ENCODE measurements around the gene TLE6. TPM values are rescaled to one million over a fixed set of nuclear protein-coding genes. Genes with fewer than 3 reads are reported as not detected.

Gene TLE6
- total RNA-seq, 1 donor: 0.72 TPM

DNA sequence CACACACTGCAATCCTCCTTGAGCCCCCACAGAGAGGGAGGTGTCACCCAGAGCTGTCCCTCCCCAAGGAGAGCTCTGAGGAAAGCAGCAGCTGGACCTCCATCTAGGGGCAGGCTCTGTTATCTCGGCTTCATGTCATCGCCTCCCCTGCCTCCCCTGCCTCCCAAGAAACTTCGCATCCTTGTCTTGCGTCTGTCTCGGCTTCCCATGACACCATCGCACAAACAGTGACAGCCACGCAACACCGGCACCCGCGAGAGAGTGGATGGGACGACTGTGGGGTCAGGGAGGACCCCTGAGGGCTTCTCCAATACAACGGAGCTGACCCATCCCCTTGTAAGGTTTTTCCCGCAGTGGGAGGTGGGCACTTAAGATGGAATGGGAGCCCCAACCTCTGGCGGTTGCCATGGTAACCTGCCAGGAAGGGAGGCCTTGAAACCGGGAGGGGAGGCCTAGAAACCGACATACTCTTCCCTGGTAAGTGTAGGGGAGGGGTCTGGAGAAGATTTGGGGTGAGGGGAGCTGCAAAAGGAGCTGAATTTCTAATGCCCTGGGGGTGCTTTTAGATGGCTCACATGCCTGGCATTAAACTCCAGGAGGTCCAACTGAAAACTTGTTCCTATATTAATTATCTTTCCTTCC is 35.4 kb downstream of the TLE6 start:
- no peak overlapping the region for H3K4me3 ChIP-seq (ENCODE audit: insufficient read depth, low read length)
- H2AFZ ChIP-seq (ENCODE audit: low read length): no peak overlapping the region
- peak; percentile 75 for DNase-seq (ENCODE audit: insufficient read length, low spot score, missing footprints)
- H3K9me3 ChIP-seq (ENCODE audit: low read depth, low read length): no peaks in the 10 kb centered on the region
- H3K27me3 ChIP-seq (ENCODE audit: insufficient read depth, low read length): no peaks in the 10 kb centered on the region
- TF ChIP-seq, protein P1, sequence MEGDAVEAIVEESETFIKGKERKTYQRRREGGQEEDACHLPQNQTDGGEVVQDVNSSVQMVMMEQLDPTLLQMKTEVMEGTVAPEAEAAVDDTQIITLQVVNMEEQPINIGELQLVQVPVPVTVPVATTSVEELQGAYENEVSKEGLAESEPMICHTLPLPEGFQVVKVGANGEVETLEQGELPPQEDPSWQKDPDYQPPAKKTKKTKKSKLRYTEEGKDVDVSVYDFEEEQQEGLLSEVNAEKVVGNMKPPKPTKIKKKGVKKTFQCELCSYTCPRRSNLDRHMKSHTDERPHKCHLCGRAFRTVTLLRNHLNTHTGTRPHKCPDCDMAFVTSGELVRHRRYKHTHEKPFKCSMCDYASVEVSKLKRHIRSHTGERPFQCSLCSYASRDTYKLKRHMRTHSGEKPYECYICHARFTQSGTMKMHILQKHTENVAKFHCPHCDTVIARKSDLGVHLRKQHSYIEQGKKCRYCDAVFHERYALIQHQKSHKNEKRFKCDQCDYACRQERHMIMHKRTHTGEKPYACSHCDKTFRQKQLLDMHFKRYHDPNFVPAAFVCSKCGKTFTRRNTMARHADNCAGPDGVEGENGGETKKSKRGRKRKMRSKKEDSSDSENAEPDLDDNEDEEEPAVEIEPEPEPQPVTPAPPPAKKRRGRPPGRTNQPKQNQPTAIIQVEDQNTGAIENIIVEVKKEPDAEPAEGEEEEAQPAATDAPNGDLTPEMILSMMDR (IDR thresholded peaks at IDR 0.05; ENCODE audit: extremely low read depth, low read depth, low read length): no peak
- H4K20me1 ChIP-seq (ENCODE audit: insufficient read depth, low read length): no peaks in the 10 kb centered on the region
- H3K4me1 ChIP-seq (ENCODE audit: insufficient read depth, low read length): no peaks in the 10 kb centered on the region
- no peaks in the 10 kb centered on the region for H3K79me2 ChIP-seq (ENCODE audit: insufficient read depth, low read length)
- no peak overlapping the region for H3K4me2 ChIP-seq (ENCODE audit: insufficient read depth, low read length)
- H3K27ac ChIP-seq (ENCODE audit: low read depth, low read length): no peak overlapping the region
- no peaks in the 10 kb centered on the region for H3K36me3 ChIP-seq (ENCODE audit: insufficient read depth, low read length)

DNA sequence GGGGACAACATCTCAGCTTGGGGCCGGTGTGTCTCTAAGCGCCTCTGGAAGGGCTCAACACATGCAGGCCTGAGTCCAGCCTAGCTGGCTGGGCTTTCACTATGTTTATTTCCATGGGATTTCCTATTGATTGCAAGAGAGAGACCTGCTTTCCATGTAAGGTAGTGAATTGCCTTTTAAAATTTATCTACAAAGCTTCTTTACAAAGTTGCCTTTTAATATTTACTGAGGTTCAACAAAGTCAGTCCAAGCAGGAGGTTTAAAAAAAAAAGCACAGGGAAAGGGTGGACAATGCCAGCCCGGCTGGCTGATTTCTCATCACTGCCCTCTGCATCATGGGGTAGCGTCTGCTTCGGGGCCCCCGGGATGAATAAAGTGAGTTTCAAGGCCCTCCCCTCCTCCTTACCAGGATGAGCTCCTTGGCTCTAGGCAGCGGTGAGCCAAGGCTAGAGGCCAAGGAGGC is 35.9 kb downstream of the TLE6 start:
- Histone ChIP-seq H3K36me3 (ENCODE audit: insufficient read depth, low read length) (no peaks in the 10 kb centered on the region), H3K9me3 (ENCODE audit: low read depth, low read length) (no peaks in the 10 kb centered on the region), H3K27ac (ENCODE audit: low read depth, low read length) (no peak overlapping the region), H2AFZ (ENCODE audit: low read length) (no peak overlapping the region), H3K79me2 (ENCODE audit: insufficient read depth, low read length) (no peaks in the 10 kb centered on the region), H3K4me1 (ENCODE audit: insufficient read depth, low read length) (no peaks in the 10 kb centered on the region), H3K27me3 (ENCODE audit: insufficient read depth, low read length) (no peaks in the 10 kb centered on the region), H3K4me2 (ENCODE audit: insufficient read depth, low read length) (no peak overlapping the region), H4K20me1 (ENCODE audit: insufficient read depth, low read length) (no peaks in the 10 kb centered on the region), H3K4me3 (ENCODE audit: insufficient read depth, low read length) (no peak overlapping the region)
- DNase-seq (ENCODE audit: insufficient read length, low spot score, missing footprints): peak; percentile 66
- TF ChIP-seq, protein P1 (IDR thresholded peaks at IDR 0.05; ENCODE audit: extremely low read depth, low read depth, low read length): no peak

DNA sequence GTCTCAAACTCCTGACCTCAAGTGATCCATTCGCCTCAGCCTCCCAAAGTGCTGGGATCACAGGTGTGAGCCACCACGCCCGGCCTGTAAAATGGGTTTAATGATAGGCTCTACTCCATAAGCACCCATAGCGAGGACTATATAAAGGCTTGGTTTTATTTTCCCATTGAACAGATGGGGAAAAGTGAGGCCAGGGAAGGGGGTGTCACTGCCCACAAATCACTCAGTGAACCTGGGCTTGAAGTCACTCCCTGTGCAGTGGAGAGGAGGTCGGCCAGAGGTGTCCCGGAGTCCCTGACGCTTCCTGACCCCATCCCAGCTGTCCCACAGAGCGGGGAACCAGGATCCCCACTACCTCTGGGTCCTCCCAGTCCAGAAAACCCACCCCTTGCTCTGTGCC is 36.8 kb downstream of the TLE6 start:
- no peaks in the 10 kb centered on the region for H3K9me3 ChIP-seq (ENCODE audit: low read depth, low read length)
- H3K27me3 ChIP-seq (ENCODE audit: insufficient read depth, low read length): no peaks in the 10 kb centered on the region
- H3K79me2 ChIP-seq (ENCODE audit: insufficient read depth, low read length): no peaks in the 10 kb centered on the region
- DNase-seq (ENCODE audit: insufficient read length, low spot score, missing footprints): peak; percentile 74
- H3K4me2 ChIP-seq (ENCODE audit: insufficient read depth, low read length): no peak overlapping the region
- H3K4me1 ChIP-seq (ENCODE audit: insufficient read depth, low read length): no peaks in the 10 kb centered on the region
- H3K36me3 ChIP-seq (ENCODE audit: insufficient read depth, low read length): no peaks in the 10 kb centered on the region
- no peaks in the 10 kb centered on the region for H4K20me1 ChIP-seq (ENCODE audit: insufficient read depth, low read length)
- H3K27ac ChIP-seq (ENCODE audit: low read depth, low read length): no peak overlapping the region
- H2AFZ ChIP-seq (ENCODE audit: low read length): no peak overlapping the region
- no peak overlapping the region for H3K4me3 ChIP-seq (ENCODE audit: insufficient read depth, low read length)
- TF ChIP-seq, protein P1 (IDR thresholded peaks at IDR 0.05; ENCODE audit: extremely low read depth, low read depth, low read length): no peak

DNA sequence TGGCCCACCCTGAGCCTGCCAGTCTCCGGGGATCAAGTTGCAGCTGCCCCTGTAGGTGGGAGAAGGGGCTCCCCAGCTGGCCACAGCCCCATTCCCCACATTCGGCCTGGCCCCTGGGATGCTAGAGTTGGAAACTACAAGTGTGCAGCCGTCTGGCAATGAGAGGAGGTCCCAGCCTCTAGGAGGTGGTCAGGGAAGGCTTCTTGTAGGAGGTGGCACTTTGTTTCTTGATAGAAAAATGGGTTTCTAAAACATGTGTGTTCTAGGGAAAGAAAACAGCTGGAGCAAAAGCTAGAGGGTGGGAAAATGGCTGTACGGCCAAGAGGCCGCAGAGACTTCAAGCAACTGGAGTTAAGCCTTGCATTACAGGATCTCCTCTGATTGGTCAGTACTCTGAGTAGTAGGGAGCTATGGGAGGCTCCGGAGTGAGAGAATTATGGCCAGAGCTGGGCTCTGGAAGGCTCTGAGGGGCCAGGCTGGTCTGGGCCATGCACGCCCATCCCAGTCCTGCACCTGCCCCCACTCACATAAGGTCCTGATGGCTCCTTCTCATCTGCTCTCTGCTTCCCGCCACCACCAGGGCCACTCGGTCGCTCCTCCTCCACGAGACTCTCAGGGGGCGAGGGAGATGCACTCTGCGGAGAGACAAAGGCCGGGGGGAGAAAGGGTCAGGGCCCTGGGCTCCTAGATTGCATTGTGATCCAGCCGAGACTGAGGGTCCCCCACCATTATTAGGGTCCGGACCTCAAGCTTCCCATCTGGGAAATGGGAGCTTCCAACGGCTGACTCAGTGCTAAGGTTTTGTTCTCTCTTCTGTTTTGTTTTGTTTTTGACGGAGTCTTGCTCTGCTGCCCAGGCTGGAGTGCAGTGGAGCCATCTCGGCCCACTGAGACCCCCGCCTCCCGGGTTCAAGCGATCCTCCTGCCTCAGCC is 38.0 kb downstream of the TLE6 start:
- no peaks in the 10 kb centered on the region for H3K36me3 ChIP-seq (ENCODE audit: insufficient read depth, low read length)
- no peak overlapping the region for H3K4me2 ChIP-seq (ENCODE audit: insufficient read depth, low read length)
- H3K27ac ChIP-seq (ENCODE audit: low read depth, low read length): no peak overlapping the region
- no peak overlapping the region for H2AFZ ChIP-seq (ENCODE audit: low read length)
- H3K4me3 ChIP-seq (ENCODE audit: insufficient read depth, low read length): no peak overlapping the region
- H3K4me1 ChIP-seq (ENCODE audit: insufficient read depth, low read length): no peaks in the 10 kb centered on the region
- H3K79me2 ChIP-seq (ENCODE audit: insufficient read depth, low read length): no peaks in the 10 kb centered on the region
- no peaks in the 10 kb centered on the region for H4K20me1 ChIP-seq (ENCODE audit: insufficient read depth, low read length)
- peak; percentile 72 for DNase-seq (ENCODE audit: insufficient read length, low spot score, missing footprints)
- H3K9me3 ChIP-seq (ENCODE audit: low read depth, low read length): no peaks in the 10 kb centered on the region
- H3K27me3 ChIP-seq (ENCODE audit: insufficient read depth, low read length): no peaks in the 10 kb centered on the region
- TF ChIP-seq, protein P1 (IDR thresholded peaks at IDR 0.05; ENCODE audit: extremely low read depth, low read depth, low read length): no peak
